Activated naive CD4-positive, alpha-beta T cell treated with anti-CD3 and anti-CD28 coated beads for 36 hours (primary cell): ENCODE data around the gene BLNK. TPM values are rescaled to one million over a fixed set of nuclear protein-coding genes. Genes with fewer than 3 reads are reported as not detected.

Experiments used
- CTCF ChIA-PET: fragments of 350-600 bp; sonication (Branson Sonifier 250); formaldehyde crosslinking; loops from one replicate; lab custom pipeline; 2021; ENCODE audit warnings: antibody characterized with exemption; lab: Charles Lee
- DNase-seq: peaks from one replicate; pipeline ENCODE4 v3.0.0-alpha.2; 2020
- H3K27ac Mint-ChIP-seq: one replicate; pipeline ENCODE4 v1.8.0; 2021; ENCODE audit warnings: mild to moderate bottlenecking, mixed read lengths
- H3K27me3 Mint-ChIP-seq: one replicate; pipeline ENCODE4 v1.8.0; 2021; ENCODE audit warnings: low read depth, mixed read lengths
- H3K36me3 Mint-ChIP-seq: one replicate; pipeline ENCODE4 v1.8.0; 2021; ENCODE audit warnings: low read depth, mixed read lengths
- H3K4me1 Mint-ChIP-seq: one replicate; pipeline ENCODE4 v1.8.0; 2021; ENCODE audit warnings: low read depth, mixed read lengths
- H3K4me3 Mint-ChIP-seq: one replicate; pipeline ENCODE4 v1.8.0; 2021; ENCODE audit warnings: mild to moderate bottlenecking, moderate library complexity, mixed read lengths
- H3K9me3 Mint-ChIP-seq: one replicate; pipeline ENCODE4 v1.8.0; 2021; ENCODE audit warnings: mixed read lengths
- intact Hi-C: fragments of 100-400 bp; cut with micrococcal nuclease; formaldehyde crosslinking; loops from one replicate; pipeline ENCODE4 v1.15.1; 2023
- total RNA-seq, 2 experiments: library from RNA; stranded (reverse); gene quantifications; one replicate each; pipeline ENCODE4 v1.2.3, GENCODE V29; 2021

BLNK gene
- total RNA-seq, 2 experiments from 2014 or later: not detected

- Mint-ChIP-seq H3K36me3 (no peaks in the 10 kb centered on the region), H3K4me1 (peaks cover 15% of the 10 kb centered on the region), H3K9me3 (no peaks in the 10 kb centered on the region), H3K27ac (no peak overlapping the region), H3K27me3 (no peaks in the 10 kb centered on the region), H3K4me3 (no peak overlapping the region)
- DNase-seq: no peak
- intact Hi-C loops: no loop called here
- CTCF ChIA-PET: interaction anchor here (0.9 to 1.2 kb wide), 2 partner anchors 51 to 56 kb away, joined by 3 to 4 read pairs; no protein-coding TSS in a partner anchor
Measured at GRCh38 chr10:96285331-96285752, 14.0 kb upstream of the BLNK start.

GRCh38 chr10:96283756-96284155 is 12.4 kb upstream of the BLNK start:
- Mint-ChIP-seq H3K27ac (no peak overlapping the region), H3K36me3 (no peaks in the 10 kb centered on the region), H3K9me3 (no peaks in the 10 kb centered on the region), H3K4me3 (no peak overlapping the region), H3K27me3 (peaks cover 2% of the 10 kb centered on the region), H3K4me1 (peaks cover 15% of the 10 kb centered on the region)
- DNase-seq: no peak
- CTCF ChIA-PET: interaction anchor here (1.1 kb wide), 1 partner anchor 54 kb away, joined by 3 read pairs; no protein-coding TSS in a partner anchor
- intact Hi-C loops: no loop called here

GRCh38 chr10:96283351-96283750 is 12.0 kb upstream of the BLNK start:
- Mint-ChIP-seq H3K9me3 (no peaks in the 10 kb centered on the region), H3K4me3 (no peak overlapping the region), H3K4me1 (peaks cover 13% of the 10 kb centered on the region), H3K27ac (no peak overlapping the region), H3K27me3 (peaks cover 2% of the 10 kb centered on the region), H3K36me3 (no peaks in the 10 kb centered on the region)
- intact Hi-C loops: no loop called here
- CTCF ChIA-PET: interaction anchor here (1.1 kb wide), 1 partner anchor 54 kb away, joined by 3 read pairs; no protein-coding TSS in a partner anchor
- DNase-seq: no peak

GRCh38 chr10:96281444-96282029 is 10.2 kb upstream of the BLNK start:
- CTCF ChIA-PET: interaction anchor here (0.8 kb wide), 1 partner anchor 52 kb away, joined by 3 read pairs; no protein-coding TSS in a partner anchor
- DNase-seq: no peak
- H3K27ac Mint-ChIP-seq: no peak overlapping the region
- peaks cover 2% of the 10 kb centered on the region for H3K27me3 Mint-ChIP-seq
- no peaks in the 10 kb centered on the region for H3K4me1 Mint-ChIP-seq
- intact Hi-C loops: no loop called here
- H3K36me3 Mint-ChIP-seq: no peaks in the 10 kb centered on the region
- H3K4me3 Mint-ChIP-seq: no peak overlapping the region
- H3K9me3 Mint-ChIP-seq: no peaks in the 10 kb centered on the region

GRCh38 chr10:96280859-96281258 is 9.5 kb upstream of the BLNK start:
- intact Hi-C loops: no loop called here
- H3K9me3 Mint-ChIP-seq: no peaks in the 10 kb centered on the region
- H3K4me1 Mint-ChIP-seq: no peaks in the 10 kb centered on the region
- CTCF ChIA-PET: interaction anchor here (0.8 kb wide), 1 partner anchor 51 kb away, joined by 3 read pairs; no protein-coding TSS in a partner anchor
- peaks cover 2% of the 10 kb centered on the region for H3K27me3 Mint-ChIP-seq
- no peak overlapping the region for H3K27ac Mint-ChIP-seq
- no peak overlapping the region for H3K4me3 Mint-ChIP-seq
- DNase-seq: no peak
- H3K36me3 Mint-ChIP-seq: no peaks in the 10 kb centered on the region

- Mint-ChIP-seq H3K36me3 (no peaks in the 10 kb centered on the region), H3K27ac (no peak overlapping the region), H3K27me3 (peaks cover 2% of the 10 kb centered on the region), H3K9me3 (no peaks in the 10 kb centered on the region), H3K4me3 (no peak overlapping the region), H3K4me1 (no peaks in the 10 kb centered on the region)
- DNase-seq: no peak
- CTCF ChIA-PET: no interaction called here
- intact Hi-C loops: no loop called here
Measured at GRCh38 chr10:96279191-96279641, 7.8 kb upstream of the BLNK start.

- H3K4me3 Mint-ChIP-seq: no peak overlapping the region
- no peak overlapping the region for H3K27ac Mint-ChIP-seq
- no peaks in the 10 kb centered on the region for H3K36me3 Mint-ChIP-seq
- no peak for DNase-seq
- no peaks in the 10 kb centered on the region for H3K4me1 Mint-ChIP-seq
- intact Hi-C loops: no loop called here
- peaks cover 2% of the 10 kb centered on the region for H3K27me3 Mint-ChIP-seq
- no peaks in the 10 kb centered on the region for H3K9me3 Mint-ChIP-seq
- CTCF ChIA-PET: no interaction called here
Measured at GRCh38 chr10:96276831-96277230, 5.5 kb upstream of the BLNK start.

- Mint-ChIP-seq H3K36me3 (no peaks in the 10 kb centered on the region), H3K4me1 (no peaks in the 10 kb centered on the region), H3K9me3 (no peaks in the 10 kb centered on the region), H3K4me3 (no peak overlapping the region), H3K27me3 (peaks cover 2% of the 10 kb centered on the region), H3K27ac (no peak overlapping the region)
- DNase-seq: no peak
- CTCF ChIA-PET: no interaction called here
- intact Hi-C loops: no loop called here
Measured at GRCh38 chr10:96276426-96276825, 5.1 kb upstream of the BLNK start.

- CTCF ChIA-PET: no interaction called here
- no peak overlapping the region for H3K4me3 Mint-ChIP-seq
- no peaks in the 10 kb centered on the region for H3K9me3 Mint-ChIP-seq
- H3K4me1 Mint-ChIP-seq: no peaks in the 10 kb centered on the region
- peaks cover 2% of the 10 kb centered on the region for H3K27me3 Mint-ChIP-seq
- no peak overlapping the region for H3K27ac Mint-ChIP-seq
- no peaks in the 10 kb centered on the region for H3K36me3 Mint-ChIP-seq
- intact Hi-C loops: no loop called here
- DNase-seq: no peak
Measured at GRCh38 chr10:96275685-96276418, 4.5 kb upstream of the BLNK start.

GRCh38 chr10:96272316-96273280 is 1.2 kb upstream of the BLNK start:
- no peak for DNase-seq
- CTCF ChIA-PET: interaction anchor here (1.1 kb wide), 1 partner anchor 43 kb away, joined by 3 read pairs; no protein-coding TSS in a partner anchor
- no peaks in the 10 kb centered on the region for H3K9me3 Mint-ChIP-seq
- no peak overlapping the region for H3K27ac Mint-ChIP-seq
- peaks cover 2% of the 10 kb centered on the region for H3K27me3 Mint-ChIP-seq
- H3K4me1 Mint-ChIP-seq: no peaks in the 10 kb centered on the region
- intact Hi-C loops: no loop called here
- no peak overlapping the region for H3K4me3 Mint-ChIP-seq
- no peaks in the 10 kb centered on the region for H3K36me3 Mint-ChIP-seq

- Mint-ChIP-seq H3K27me3 (peaks cover 4% of the 10 kb centered on the region), H3K36me3 (no peaks in the 10 kb centered on the region), H3K27ac (no peak overlapping the region), H3K9me3 (no peaks in the 10 kb centered on the region), H3K4me1 (no peaks in the 10 kb centered on the region), H3K4me3 (no peak overlapping the region)
- DNase-seq: no peak
- CTCF ChIA-PET: no interaction called here
- intact Hi-C loops: no loop called here
Measured at GRCh38 chr10:96270571-96270970, 798 bp downstream of the BLNK start.
